Hematopoietic multipotent progenitor cell treated with erythropoietin and hydrocortisone succinate and interleukin-3 and kit ligand, for 8 days (in vitro differentiated cells): ENCODE data around the gene EXOSC9.

Experiments
- DNase-seq: peaks from one replicate; pipeline ENCODE4 v3.0.0-alpha.2; 2015

The EXOSC9 gene

DNA sequence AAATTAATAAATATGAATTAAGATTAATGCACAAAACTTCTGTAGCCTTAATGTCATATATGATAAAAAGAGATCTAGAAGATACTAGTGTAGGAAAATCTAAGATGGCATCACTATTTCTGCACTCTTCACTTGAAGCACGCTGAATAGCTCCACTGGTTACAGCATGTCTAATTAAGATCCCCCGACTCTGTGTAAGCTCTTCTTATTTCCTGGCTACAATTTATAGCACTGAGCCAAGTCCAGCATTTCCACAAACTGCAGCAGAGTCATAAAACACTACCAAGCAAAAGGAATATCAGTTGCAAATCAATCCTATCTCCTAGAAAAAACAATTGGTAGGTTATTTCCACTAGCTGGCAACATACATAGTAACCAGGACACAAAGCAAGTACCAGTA is 23.8 kb downstream of the EXOSC9 start:
- no peak for DNase-seq

DNA sequence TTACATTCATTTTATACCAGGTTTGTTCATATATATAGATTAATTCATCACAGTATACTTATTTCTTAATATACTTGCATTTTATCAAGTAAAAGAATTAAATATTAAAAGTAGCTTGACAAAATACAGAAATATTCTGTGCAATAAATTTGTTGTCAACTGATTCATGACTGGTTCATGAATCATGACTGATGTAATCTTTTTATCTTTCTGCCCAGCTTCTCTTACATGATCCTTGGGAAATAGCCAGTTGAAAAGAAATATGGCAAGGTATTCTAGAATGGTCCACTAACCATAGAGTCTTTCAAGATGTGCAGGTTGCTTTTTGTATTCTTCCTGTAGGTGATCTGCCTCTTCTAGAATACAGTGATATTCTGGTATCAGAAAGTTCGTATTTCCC is 26.7 kb downstream of the EXOSC9 start:
- peak; percentile 30 for DNase-seq

DNA sequence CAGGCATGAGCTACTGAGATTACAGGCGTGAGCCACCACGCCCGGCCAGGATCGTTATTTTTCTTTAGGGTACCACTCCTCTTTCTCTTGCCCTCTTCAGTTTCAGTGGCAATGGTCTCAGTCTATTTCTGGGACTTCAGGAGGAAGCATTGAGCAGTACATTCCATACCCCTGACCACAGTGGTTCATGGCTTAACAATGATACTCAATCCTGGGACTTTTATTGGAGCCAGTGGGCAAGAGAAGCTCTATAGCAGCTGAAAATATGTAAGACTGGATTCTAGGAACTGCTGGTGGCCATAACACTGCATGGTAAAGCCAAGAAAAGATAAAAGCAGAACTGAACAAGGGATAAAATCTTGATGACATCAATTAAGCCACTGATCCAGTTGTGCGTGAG is 28.4 kb downstream of the EXOSC9 start:
- no peak for DNase-seq

DNA sequence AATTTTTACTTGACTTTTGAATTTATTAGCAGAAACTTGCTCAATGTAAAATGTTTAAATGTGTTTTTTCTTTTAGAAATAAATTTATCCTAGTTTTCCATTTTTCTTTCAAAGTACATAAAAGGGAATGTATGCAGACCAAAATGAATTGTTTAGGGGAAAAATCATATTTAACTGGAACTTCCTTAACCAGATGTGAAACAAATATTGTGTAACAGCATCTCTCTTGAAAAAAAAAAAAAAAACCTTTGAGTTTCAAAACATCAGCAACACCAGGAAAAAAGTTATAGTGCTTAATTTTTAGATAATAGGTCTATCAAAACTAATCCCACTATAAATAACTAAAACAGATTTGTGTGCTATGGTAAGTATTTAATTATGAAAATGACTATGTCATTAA is 37.0 kb downstream of the EXOSC9 start:
- no peak for DNase-seq

DNA sequence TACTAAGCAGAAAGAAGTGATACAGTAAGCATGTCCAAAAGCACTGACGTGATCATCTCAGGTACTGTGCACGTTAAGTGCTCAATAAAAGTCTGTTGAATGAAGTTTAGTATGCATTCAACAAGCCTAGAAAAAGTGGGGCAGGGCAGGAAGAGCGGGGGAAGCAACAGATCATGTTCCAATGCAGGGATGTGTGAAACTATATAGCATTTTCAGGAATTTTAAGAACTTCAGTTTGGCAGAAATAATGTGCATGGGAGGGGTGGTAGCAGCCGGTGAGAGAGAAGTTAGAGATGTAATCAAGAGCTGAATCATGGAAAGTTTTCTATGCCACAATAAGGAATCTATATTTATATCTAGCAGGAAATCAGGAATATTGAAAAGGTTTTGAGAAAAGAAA is 41.7 kb downstream of the EXOSC9 start:
- no peak for DNase-seq

DNA sequence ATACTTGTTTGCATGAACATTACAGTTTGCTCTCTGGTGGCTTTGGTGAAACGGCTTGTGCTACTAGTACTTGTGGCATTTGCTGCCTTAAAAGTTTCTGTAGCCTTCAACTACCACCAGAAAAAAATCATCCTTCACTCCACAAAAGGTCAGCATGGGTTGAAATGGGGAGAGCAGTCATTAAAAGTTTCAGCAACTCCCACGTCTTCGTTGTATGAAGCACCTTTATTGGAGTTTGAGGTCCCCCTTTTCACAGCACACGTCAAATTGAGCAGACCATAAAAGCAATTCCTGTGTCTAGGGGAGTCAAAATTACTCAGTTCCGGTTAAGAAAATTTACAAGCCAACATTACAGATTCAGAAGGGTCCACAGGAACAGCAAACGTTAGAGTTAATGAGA is 45.5 kb downstream of the EXOSC9 start:
- no peak for DNase-seq

DNA sequence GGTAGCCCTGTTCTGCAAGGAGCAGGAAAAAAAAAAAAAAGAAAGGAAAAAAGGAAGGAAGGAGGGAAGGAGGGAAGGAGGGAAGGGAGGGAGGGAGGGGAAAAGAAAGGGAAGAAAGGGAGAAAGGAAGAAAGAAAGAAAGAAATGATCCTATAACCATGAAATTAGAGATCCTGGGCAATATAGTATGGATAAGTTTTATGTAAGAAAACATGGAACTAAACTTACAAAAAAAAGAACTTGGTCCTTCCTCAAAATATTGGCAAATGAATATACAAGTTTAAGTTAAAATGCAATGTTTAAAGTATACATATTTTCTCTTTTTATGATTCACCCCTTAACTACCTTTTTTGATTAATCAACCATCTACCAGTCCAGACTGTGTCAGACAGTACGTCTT is 50.2 kb downstream of the EXOSC9 start:
- no peak for DNase-seq

DNA sequence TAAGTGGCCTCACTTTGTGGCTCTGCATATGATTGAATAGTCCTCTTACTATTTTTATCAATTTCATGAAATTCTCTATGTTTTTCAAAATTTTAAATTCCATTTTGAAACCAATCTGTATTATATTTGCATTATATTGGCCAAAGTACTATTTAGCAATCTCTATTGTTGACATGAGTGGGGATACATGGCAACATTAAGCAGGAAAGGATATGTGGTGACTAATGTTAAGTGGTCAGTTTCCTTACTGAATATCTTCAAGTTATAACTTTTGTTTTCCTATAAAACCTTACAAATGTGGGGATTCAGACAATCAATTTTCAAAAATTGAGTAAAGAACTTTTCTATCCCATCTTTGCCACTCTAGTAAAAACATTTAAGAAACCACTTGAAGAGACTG is 59.0 kb downstream of the EXOSC9 start:
- DNase-seq: no peak

DNA sequence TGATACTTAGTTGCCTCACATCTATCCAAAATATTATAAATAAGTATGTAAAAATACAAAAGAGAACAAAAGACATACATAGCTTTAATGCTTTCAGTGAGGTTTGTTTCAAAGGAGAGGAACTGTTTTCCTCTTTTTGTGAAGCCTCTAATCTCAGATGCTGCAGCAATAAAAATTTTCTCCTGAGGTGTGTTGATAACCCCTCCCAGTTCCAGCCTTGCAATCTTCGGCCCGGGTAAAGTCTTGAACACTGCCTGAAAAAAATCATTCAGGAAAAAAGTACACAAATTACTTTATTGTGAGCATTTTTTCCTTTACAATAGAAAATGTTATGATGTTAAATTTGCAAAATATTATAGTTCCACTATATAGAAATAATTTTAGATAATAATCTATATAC is 60.3 kb downstream of the EXOSC9 start:
- DNase-seq: peak; percentile 21

DNA sequence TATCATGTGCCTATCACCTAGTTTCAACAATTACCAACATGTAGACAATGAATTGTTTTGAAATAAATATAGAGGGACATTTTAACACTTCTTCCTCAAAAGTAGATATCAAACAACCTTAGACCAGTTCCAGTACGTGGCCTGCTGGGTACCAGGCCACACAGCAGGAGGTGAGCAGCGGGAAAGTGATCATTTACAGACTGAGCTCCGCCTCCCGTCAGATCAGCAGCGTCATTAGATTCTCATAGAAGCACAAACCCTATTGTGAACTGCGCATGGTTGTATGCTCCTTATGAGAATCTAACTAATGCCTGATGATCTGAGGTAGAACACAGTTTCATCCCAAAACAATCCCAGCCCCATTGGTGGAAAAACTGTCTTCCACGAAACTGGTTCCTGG is 62.7 kb downstream of the EXOSC9 start:
- DNase-seq: no peak
